ENCODE data around the gene CSF3.

DNA sequence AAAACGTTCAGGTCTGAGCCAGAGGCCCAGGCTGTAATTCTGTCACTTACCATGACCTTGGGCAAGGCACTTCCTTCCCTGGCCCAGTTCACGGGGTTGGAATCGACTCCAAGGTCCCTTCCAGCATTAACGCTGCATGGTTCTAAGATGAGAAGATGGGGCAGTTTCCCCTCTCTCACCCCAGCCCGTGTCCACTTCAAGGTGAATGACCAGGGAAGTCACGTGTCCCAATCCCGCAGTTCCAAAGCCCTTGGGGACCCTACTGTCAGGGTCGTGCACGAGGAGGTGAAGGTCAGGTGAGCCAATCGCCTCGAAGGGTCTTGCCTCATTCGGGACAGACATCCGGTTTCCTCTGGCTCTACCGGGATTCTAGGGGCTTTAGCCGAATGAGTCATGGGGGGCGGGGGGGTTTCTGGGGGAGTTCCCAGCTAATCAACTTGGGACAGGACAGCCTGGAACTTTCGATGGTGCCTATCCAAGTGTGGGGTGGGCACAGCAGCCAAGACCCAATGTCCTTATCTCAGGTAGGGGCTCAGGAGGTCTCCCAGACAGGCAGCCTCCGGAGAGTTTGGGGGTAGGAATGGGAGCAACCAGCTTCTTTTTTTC, 762 bp upstream of the CSF3 start:
- TF ChIP-seq, protein P1, sequence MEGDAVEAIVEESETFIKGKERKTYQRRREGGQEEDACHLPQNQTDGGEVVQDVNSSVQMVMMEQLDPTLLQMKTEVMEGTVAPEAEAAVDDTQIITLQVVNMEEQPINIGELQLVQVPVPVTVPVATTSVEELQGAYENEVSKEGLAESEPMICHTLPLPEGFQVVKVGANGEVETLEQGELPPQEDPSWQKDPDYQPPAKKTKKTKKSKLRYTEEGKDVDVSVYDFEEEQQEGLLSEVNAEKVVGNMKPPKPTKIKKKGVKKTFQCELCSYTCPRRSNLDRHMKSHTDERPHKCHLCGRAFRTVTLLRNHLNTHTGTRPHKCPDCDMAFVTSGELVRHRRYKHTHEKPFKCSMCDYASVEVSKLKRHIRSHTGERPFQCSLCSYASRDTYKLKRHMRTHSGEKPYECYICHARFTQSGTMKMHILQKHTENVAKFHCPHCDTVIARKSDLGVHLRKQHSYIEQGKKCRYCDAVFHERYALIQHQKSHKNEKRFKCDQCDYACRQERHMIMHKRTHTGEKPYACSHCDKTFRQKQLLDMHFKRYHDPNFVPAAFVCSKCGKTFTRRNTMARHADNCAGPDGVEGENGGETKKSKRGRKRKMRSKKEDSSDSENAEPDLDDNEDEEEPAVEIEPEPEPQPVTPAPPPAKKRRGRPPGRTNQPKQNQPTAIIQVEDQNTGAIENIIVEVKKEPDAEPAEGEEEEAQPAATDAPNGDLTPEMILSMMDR (IDR thresholded peaks at IDR 0.05) = no peak
- no peak for TF ChIP-seq POLR2A (IDR thresholded peaks at IDR 0.05)
